Muscle layer of duodenum (tissue), 2 donors: Measurements from ENCODE around the gene SPDYE18.
"Not testable (repeated sequence)": the region's sequence is repeated elsewhere in the genome, so short reads cannot be mapped to it uniquely, and the experiment has no call there.

Experiments
- H3K27ac ChIP-seq: one replicate; pipeline ENCODE4 v1.7.0; 2013; ENCODE audit warnings: mild to moderate bottlenecking, low read length
- H3K27me3 ChIP-seq: one replicate; pipeline ENCODE4 v1.7.0; 2013; ENCODE audit warnings: low read depth, mild to moderate bottlenecking, control low read depth, low read length
- H3K36me3 ChIP-seq, 2 donors: one replicate each; pipeline ENCODE4 v1.7.0; 2013; ENCODE audit warnings: low read length in 2 of 2, control low read depth in 1 of 2, mild to moderate bottlenecking in 1 of 2; ENCODE audit not compliant: insufficient read depth in 2 of 2, control insufficient read depth in 1 of 2
- H3K4me1 ChIP-seq, 2 donors: one replicate each; pipeline ENCODE4 v1.7.0; 2013; ENCODE audit warnings: low read length in 2 of 2, mild to moderate bottlenecking in 2 of 2, control low read depth in 1 of 2, moderate library complexity in 1 of 2; ENCODE audit not compliant: insufficient read depth in 2 of 2, control insufficient read depth in 1 of 2
- H3K4me3 ChIP-seq, 2 donors: one replicate each; pipeline ENCODE4 v1.7.0; 2013; ENCODE audit warnings: low read length in 2 of 2, low read depth in 1 of 2, mild to moderate bottlenecking in 1 of 2
- H3K9me3 ChIP-seq, 2 donors: one replicate each; pipeline ENCODE4 v1.7.0; 2013; ENCODE audit warnings: low read length in 2 of 2, control low read depth in 1 of 2, mild to moderate bottlenecking in 1 of 2; ENCODE audit not compliant: control insufficient read depth in 1 of 2
- donor health status: healthy.

The SPDYE18 gene, protein sequence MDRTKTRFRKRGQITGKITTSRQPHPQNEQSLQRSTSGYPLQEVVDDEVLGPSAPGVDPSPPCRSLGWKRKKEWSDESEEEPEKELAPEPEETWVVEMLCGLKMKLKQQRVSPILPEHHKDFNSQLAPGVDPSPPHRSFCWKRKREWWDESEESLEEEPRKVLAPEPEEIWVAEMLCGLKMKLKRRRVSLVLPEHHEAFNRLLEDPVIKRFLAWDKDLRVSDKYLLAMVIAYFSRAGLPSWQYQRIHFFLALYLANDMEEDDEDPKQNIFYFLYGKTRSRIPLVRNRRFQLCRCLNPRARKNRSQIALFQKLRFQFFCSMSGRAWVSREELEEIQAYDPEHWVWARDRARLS

DNA sequence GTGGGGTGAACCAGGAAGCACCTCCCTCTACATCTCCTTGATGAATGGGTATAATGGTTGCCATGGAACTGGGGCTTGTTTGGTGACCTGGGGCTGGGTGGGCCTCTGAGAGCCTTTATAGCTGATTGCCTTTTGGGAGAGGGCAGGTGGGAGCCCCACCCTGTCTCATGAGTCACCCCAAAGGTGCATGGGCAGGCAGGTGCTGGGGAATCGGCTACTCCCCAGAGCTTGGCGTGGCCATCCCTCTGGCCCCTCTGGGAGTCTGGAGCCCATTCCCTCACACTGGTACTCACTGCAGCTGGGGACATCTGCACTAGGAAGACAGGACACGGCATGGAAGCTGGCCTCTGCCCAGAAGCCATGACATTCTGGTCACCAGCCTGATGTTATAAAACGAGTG is at the start of gene SPDYE18:
TSS of gene SPDYE18 (minus strand) at position 2 of the 400 bp plus-strand sequence. CDS start 2,046 bp downstream, outside the sequence.
- not testable (repeated sequence) for H3K27ac ChIP-seq, H3K27me3 ChIP-seq, H3K4me3 ChIP-seq, H3K36me3 ChIP-seq, H3K9me3 ChIP-seq, H3K4me1 ChIP-seq

DNA sequence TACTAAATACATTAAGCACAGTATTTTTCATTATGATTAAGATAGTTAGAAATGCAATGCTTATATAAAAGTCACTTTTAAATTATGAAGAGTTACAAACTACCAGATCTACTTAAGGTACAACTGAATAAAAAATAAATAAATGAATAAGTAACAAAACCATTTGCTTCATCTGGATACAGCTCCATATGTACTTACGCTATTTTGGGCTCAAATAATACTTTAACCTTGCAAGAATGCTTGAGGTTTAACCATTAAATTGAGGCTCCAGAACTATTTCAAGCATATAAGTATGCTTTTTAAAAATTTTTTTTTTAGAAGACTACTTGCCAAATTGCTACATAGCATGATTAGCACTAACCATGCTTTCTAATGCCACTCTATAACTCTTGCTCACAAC is 46.0 kb upstream of the SPDYE18 start:
- H3K36me3 ChIP-seq, H3K27me3 ChIP-seq, H3K4me3 ChIP-seq: not testable (repeated sequence)

DNA sequence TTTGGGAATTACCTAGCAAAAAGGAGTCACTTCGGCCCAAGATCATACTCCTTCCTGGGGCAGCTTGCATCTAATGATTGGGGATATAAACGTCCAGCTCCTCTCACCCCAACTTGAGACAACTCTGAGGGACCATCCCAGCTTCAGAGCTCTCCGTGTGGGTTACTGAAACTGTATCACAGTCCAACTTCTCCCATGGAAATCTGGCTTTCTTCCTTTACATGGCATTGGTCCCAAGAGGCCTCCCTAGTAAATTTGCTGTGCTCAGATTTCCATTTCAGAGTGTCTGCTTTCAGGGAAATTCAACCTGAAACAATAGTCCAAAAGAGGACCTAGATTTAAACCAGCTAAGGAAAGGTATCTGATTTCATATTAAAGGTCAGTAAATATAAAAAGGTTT is 45.3 kb upstream of the SPDYE18 start:
- H3K27ac ChIP-seq, H3K27me3 ChIP-seq, H3K9me3 ChIP-seq: not testable (repeated sequence)

More for the DNA sequence above, 46.0 kb upstream of the SPDYE18 start:
- H3K9me3 ChIP-seq, H3K27ac ChIP-seq, H3K4me1 ChIP-seq: not testable (repeated sequence)

DNA sequence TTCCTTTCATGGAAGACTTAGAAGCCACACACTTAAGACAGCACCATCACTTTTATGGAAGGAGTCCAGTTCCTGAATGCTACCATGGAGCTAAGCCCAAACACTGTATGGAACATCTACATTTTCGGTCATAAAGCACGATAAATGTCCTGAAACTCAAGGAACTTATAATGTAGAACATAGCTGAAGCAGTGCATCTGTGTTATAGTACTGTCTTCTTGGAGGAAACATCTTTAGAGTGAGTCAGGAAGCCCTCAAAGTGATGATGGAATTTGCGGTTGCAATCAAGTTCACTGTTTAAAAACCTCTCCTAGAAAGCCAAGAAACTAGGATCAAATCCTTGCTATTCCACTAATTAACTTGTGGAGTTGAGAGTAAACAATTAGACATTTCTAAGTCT is 43.5 kb upstream of the SPDYE18 start:
- H3K9me3 ChIP-seq, H3K36me3 ChIP-seq, H3K27me3 ChIP-seq, H3K27ac ChIP-seq, H3K4me1 ChIP-seq, H3K4me3 ChIP-seq: not testable (repeated sequence)

More for the DNA sequence above, 45.3 kb upstream of the SPDYE18 start:
- not testable (repeated sequence) for H3K4me1 ChIP-seq, H3K4me3 ChIP-seq, H3K36me3 ChIP-seq

DNA sequence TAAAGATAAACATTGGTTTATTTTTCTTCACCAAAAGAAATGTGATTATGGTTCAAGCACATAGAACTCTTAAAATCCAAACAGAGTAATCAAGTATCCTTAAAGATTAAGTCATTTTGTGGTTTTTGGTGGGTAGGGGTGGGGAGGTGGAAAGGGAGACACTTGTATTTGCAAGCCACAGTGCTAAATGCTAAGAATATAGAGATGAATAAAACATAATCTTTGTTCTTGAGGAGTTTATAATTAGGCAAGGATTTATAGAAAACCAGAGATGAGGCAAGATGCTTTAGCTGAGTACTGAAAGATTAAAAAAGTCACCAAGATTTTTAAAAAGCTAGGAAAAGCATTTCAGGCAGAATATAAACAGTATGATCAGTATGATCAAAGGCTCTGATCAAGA is 40.3 kb upstream of the SPDYE18 start:
- not testable (repeated sequence) for H3K4me1 ChIP-seq, H3K27ac ChIP-seq, H3K36me3 ChIP-seq, H3K4me3 ChIP-seq, H3K27me3 ChIP-seq, H3K9me3 ChIP-seq

DNA sequence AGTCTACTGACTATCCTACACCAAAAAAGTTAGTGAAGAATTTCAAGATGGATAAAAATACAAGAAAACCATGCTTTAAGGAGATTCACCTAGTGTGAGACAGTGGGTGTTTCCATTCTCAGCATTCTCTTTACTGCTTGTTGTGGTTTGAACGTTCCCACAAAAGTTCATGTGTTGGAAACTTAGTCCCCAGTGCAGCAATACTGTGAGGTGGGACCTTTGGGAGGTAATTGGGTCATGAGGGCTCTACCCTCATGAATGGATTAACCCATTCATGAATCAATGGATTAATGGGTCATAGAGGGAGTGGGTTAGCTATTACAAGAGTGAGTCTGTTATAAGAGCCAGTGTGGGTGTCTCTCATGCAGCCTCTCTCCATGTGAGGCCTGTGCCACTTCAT is 38.8 kb upstream of the SPDYE18 start:
- H3K27me3 ChIP-seq, H3K27ac ChIP-seq, H3K4me3 ChIP-seq, H3K4me1 ChIP-seq, H3K9me3 ChIP-seq, H3K36me3 ChIP-seq: not testable (repeated sequence)

DNA sequence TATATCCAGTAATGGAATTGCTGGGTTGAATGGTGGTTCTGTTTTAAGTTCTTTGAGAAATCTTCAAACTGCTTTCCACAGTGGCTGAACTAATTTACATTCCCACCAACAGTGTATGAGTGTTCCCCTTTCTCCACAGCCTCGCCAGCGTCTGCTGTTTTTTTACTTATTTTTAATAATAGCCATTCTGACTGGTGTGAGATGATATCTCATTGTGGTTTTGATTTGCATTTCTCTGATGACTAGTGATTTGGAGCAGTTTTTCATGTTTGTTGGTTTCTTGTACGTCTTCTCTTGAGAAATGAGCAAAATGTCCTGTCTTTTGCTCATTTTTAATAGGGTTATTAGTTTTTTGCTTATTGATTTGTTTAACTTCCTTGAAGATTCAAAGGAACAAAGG is 38.1 kb upstream of the SPDYE18 start:
- H3K9me3 ChIP-seq, H3K4me3 ChIP-seq, H3K27me3 ChIP-seq, H3K36me3 ChIP-seq, H3K27ac ChIP-seq, H3K4me1 ChIP-seq: not testable (repeated sequence)

DNA sequence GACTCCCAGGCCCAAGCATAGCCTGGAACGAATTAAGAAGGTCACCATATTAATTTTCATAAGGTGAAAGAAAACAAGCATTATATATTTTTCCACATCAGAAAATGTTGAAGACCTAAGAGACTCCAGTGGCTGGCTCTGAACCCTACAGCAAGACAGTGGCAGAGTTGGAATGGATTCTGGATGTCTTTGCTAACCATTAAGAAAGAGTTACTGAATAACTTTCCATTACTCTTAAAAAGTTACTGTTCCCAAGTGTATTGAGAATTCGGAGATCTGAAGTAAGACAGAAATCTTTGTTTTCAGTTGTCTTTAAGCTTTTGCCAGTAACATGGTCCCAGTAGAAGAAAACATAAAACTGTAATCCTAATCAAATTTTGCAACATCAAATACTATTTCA is 29.9 kb upstream of the SPDYE18 start:
- H3K9me3 ChIP-seq, H3K4me3 ChIP-seq, H3K4me1 ChIP-seq, H3K36me3 ChIP-seq, H3K27ac ChIP-seq, H3K27me3 ChIP-seq: not testable (repeated sequence)

DNA sequence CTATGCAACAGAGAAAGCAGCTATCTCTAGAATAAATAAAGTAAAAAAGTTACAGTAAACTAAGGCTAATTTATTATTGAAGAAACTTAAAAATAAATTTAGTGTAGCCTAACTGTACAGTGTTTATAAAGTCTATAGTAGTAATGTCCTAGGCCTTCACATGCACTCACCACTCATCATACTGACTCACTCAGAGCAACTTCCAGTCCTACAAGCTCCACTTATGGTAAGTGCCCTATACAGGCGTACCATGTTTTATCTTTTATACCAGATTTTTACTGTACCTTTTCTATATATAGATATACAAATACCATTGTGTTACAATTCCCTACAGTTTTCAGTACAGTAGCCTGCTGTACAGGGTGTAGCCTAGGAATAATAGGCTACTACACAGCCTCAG is 19.8 kb upstream of the SPDYE18 start:
- not testable (repeated sequence) for H3K9me3 ChIP-seq, H3K4me3 ChIP-seq, H3K4me1 ChIP-seq, H3K27me3 ChIP-seq, H3K27ac ChIP-seq, H3K36me3 ChIP-seq

DNA sequence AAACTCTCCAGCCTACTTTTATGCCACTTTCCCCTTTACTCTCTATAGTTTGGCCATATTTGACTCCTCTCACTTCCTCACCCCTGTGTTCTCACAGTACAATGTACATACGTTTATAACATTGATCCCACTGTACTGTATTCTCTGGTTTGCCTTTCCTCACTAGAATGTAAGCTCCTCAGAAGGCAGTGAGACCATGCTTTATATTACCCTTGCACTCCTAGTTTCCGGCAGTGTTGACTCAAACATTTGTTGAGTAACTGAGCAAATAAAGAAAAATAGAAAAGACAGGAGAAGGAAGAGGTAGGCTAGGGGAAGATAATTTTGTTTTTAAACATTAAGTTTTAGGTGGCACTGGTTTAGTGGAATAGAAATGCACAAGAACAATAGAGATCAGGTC is 17.9 kb upstream of the SPDYE18 start:
- not testable (repeated sequence) for H3K27me3 ChIP-seq, H3K27ac ChIP-seq, H3K4me3 ChIP-seq, H3K4me1 ChIP-seq, H3K9me3 ChIP-seq, H3K36me3 ChIP-seq

DNA sequence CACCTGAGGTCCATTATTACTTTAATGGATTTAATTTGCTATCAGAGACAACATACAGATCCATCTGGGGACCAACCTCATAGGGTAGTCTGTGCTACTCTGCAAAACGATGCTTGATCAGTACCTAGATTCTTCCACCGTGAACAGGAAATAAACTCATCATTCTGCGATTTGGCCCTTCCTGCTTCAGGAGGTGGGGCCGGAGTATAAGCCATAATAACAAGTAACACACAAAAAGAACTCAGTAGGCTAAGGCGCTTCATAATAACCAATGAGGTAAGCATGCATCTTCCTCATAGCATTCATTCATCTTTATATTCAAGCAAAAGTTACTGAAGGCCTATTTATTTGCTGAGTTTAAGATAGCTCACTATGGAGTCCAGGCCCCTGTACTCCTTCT is 17.3 kb upstream of the SPDYE18 start:
- not testable (repeated sequence) for H3K9me3 ChIP-seq, H3K4me3 ChIP-seq, H3K4me1 ChIP-seq, H3K36me3 ChIP-seq, H3K27ac ChIP-seq, H3K27me3 ChIP-seq

DNA sequence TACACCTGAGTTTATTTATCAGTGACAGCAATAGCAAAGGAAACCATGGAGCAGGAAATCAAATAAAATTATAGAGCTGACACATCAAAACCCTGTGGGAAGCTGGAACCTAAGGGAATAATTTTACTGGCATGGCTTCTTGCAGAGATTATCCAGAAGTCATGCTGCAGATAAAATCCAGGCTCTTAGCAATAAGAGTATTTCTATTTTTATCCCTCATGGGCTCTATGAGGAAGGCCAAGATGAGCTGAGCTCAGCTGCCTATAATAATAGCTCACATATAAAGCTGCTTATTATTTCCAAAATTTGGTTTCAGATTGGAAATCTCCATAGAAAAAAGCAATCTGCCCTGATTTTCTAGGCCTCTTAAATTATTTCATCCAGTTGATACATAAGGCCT is 16.8 kb upstream of the SPDYE18 start:
- not testable (repeated sequence) for H3K27me3 ChIP-seq, H3K36me3 ChIP-seq, H3K4me3 ChIP-seq, H3K27ac ChIP-seq, H3K9me3 ChIP-seq, H3K4me1 ChIP-seq
